ENCODE results near the gene NPTX1. TPM values are rescaled to one million over a fixed set of nuclear protein-coding genes. Genes with fewer than 3 reads are reported as not detected.

Gene NPTX1
- total and polyA plus RNA-seq, 2 of the 13 experiments (the other 11 are each of a cell fraction or from before 2014, with no cell fraction given), result 0.01 TPM; not detected in 1

- TF ChIP-seq BORCS8-MEF2B (CRISPR knock-in tag; IDR thresholded peaks at IDR 0.05) (peak; percentile 97), ZNF549 (CRISPR knock-in tag; IDR thresholded peaks at IDR 0.05) (no peak), SOX5 (CRISPR knock-in tag; IDR thresholded peaks at IDR 0.05; ENCODE audit: borderline replicate concordance) (peak; percentile 38; the same call in 1 of the 2 replicates), MXD1 (CRISPR knock-in tag; IDR thresholded peaks at IDR 0.05) (peak; percentile 75; the same call in 1 of the 2 replicates), ZNF207 (IDR thresholded peaks at IDR 0.05; ENCODE audit: borderline replicate concordance) (no peak), ATF6 (CRISPR knock-in tag; conservative IDR thresholded peaks at IDR 0.05) (peak; percentile 97; the same call in 1 of the 2 replicates), NR2F1 (CRISPR knock-in tag; IDR thresholded peaks at IDR 0.05) (peak in 1 of 2 experiments; percentile 22; a peak in 1 of 4 replicates), PCBP2 (optimal IDR thresholded peaks at IDR 0.05; ENCODE audit: low read depth, low read length, poor library complexity, severe bottlenecking) (no peak), ZNF737 (CRISPR knock-in tag; IDR thresholded peaks at IDR 0.05; ENCODE audit: borderline replicate concordance) (0 out of 2 replicates have a peak, but pooled peaks have one; percentile 70), ZNF660 (CRISPR knock-in tag; IDR thresholded peaks at IDR 0.05; ENCODE audit: borderline replicate concordance, low read depth) (0 out of 2 replicates have a peak, but pooled peaks have one; percentile 53), ZBTB10 (CRISPR knock-in tag; IDR thresholded peaks at IDR 0.05; ENCODE audit: borderline replicate concordance) (peak; percentile 72; the same call in 1 of the 2 replicates), ZNF567 (CRISPR knock-in tag; IDR thresholded peaks at IDR 0.05; ENCODE audit: borderline replicate concordance) (no peak), ZNF362 (CRISPR knock-in tag; IDR thresholded peaks at IDR 0.05; ENCODE audit: borderline replicate concordance) (no peak), ZFP91 (CRISPR knock-in tag; IDR thresholded peaks at IDR 0.05; ENCODE audit: borderline replicate concordance) (no peak), RELA (CRISPR knock-in tag; IDR thresholded peaks at IDR 0.05) (no peak), RNF2 (conservative IDR thresholded peaks at IDR 0.05; ENCODE audit: low read depth) (no peak), CBX2 (IDR thresholded peaks at IDR 0.05; ENCODE audit: low read depth, low read length) (no peak), CBX2 (CRISPR knock-in tag; IDR thresholded peaks at IDR 0.05; ENCODE audit: low read depth) (no peak), TFDP2 (CRISPR knock-in tag; IDR thresholded peaks at IDR 0.05) (0 out of 2 replicates have a peak, but pooled peaks have one; percentile 30)
These were observed 35.3 kb downstream of the NPTX1 start (continued) for GRCh38 chr17:80441133-80441578.
